Measurements from ENCODE around the gene WARS2. TPM values are rescaled to one million over a fixed set of nuclear protein-coding genes. Genes with fewer than 3 reads are reported as not detected.

WARS2 gene
- total RNA-seq, 1 experiment from 2014 or later = 21.2 TPM

- H3K27me3 ChIP-seq (ENCODE audit: low read length) = no peaks in the 10 kb centered on the region
- no peak overlapping the region for H3K27ac ChIP-seq (ENCODE audit: low read length)
- no peak for DNase-seq
- H3K9ac ChIP-seq (ENCODE audit: low read length) = no peak overlapping the region
- H2AFZ ChIP-seq (ENCODE audit: low read length) = no peak overlapping the region
- H3K4me1 ChIP-seq (ENCODE audit: low read length) = no peaks in the 10 kb centered on the region
- no peak overlapping the region for H3K4me3 ChIP-seq (ENCODE audit: low read length)
- no peaks in the 10 kb centered on the region for H3K36me3 ChIP-seq (ENCODE audit: insufficient read depth, low read length)
- H4K20me1 ChIP-seq (ENCODE audit: insufficient read depth, low read depth, low read length) = no peaks in the 10 kb centered on the region
- no peaks in the 10 kb centered on the region for H3K79me2 ChIP-seq (ENCODE audit: low read length)
- H3K9me3 ChIP-seq (ENCODE audit: low read length) = no peaks in the 10 kb centered on the region
- H3K4me2 ChIP-seq (ENCODE audit: low read depth, low read length, poor library complexity, severe bottlenecking) = no peak overlapping the region
- H3K9me2 ChIP-seq (replicated peaks; ENCODE audit: insufficient read depth, low read length) = no peaks in the 10 kb centered on the region
Measured at GRCh38 chr1:118999348-119000071, 140.9 kb downstream of the WARS2 start.

- H4K20me1 ChIP-seq (ENCODE audit: insufficient read depth, low read depth, low read length) = no peaks in the 10 kb centered on the region
Measured at GRCh38 chr1:118998171-118998570, 142.3 kb downstream of the WARS2 start.

GRCh38 chr1:118997225-118997624 lies 143.2 kb downstream of the WARS2 start:
- no peaks in the 10 kb centered on the region for H3K27me3 ChIP-seq (ENCODE audit: low read length)
- no peak overlapping the region for H3K4me3 ChIP-seq (ENCODE audit: low read length)
- no peaks in the 10 kb centered on the region for H3K4me1 ChIP-seq (ENCODE audit: low read length)
- H3K79me2 ChIP-seq (ENCODE audit: low read length) = no peaks in the 10 kb centered on the region
- H3K4me2 ChIP-seq (ENCODE audit: low read depth, low read length, poor library complexity, severe bottlenecking) = no peak overlapping the region
- H2AFZ ChIP-seq (ENCODE audit: low read length) = no peak overlapping the region
- no peaks in the 10 kb centered on the region for H4K20me1 ChIP-seq (ENCODE audit: insufficient read depth, low read depth, low read length)
- H3K9ac ChIP-seq (ENCODE audit: low read length) = no peak overlapping the region
- no peaks in the 10 kb centered on the region for H3K36me3 ChIP-seq (ENCODE audit: insufficient read depth, low read length)
- no peaks in the 10 kb centered on the region for H3K9me3 ChIP-seq (ENCODE audit: low read length)
- H3K27ac ChIP-seq (ENCODE audit: low read length) = no peak overlapping the region
- no peaks in the 10 kb centered on the region for H3K9me2 ChIP-seq (replicated peaks; ENCODE audit: insufficient read depth, low read length)
- DNase-seq = no peak

More at GRCh38 chr1:118998171-118998570, 142.3 kb downstream of the WARS2 start:
- Histone ChIP-seq H3K9me3 (ENCODE audit: low read length) (no peaks in the 10 kb centered on the region), H3K27ac (ENCODE audit: low read length) (no peak overlapping the region), H3K4me3 (ENCODE audit: low read length) (no peak overlapping the region), H3K79me2 (ENCODE audit: low read length) (no peaks in the 10 kb centered on the region), H3K4me1 (ENCODE audit: low read length) (no peaks in the 10 kb centered on the region), H3K36me3 (ENCODE audit: insufficient read depth, low read length) (no peaks in the 10 kb centered on the region), H2AFZ (ENCODE audit: low read length) (no peak overlapping the region), H3K9me2 (replicated peaks; ENCODE audit: insufficient read depth, low read length) (no peaks in the 10 kb centered on the region), H3K4me2 (ENCODE audit: low read depth, low read length, poor library complexity, severe bottlenecking) (no peak overlapping the region), H3K9ac (ENCODE audit: low read length) (no peak overlapping the region), H3K27me3 (ENCODE audit: low read length) (no peaks in the 10 kb centered on the region)
- no peak for DNase-seq

GRCh38 chr1:118995312-118996016 lies 145.0 kb downstream of the WARS2 start:
- H3K79me2 ChIP-seq (ENCODE audit: low read length) = no peaks in the 10 kb centered on the region
- no peak overlapping the region for H2AFZ ChIP-seq (ENCODE audit: low read length)
- H3K27ac ChIP-seq (ENCODE audit: low read length) = no peak overlapping the region
- H3K4me2 ChIP-seq (ENCODE audit: low read depth, low read length, poor library complexity, severe bottlenecking) = no peak overlapping the region
- H3K9me3 ChIP-seq (ENCODE audit: low read length) = no peaks in the 10 kb centered on the region
- H3K4me1 ChIP-seq (ENCODE audit: low read length) = no peaks in the 10 kb centered on the region
- no peak overlapping the region for H3K4me3 ChIP-seq (ENCODE audit: low read length)
- DNase-seq = peak; percentile 47
- H3K9me2 ChIP-seq (replicated peaks; ENCODE audit: insufficient read depth, low read length) = no peaks in the 10 kb centered on the region
- no peaks in the 10 kb centered on the region for H3K27me3 ChIP-seq (ENCODE audit: low read length)
- no peaks in the 10 kb centered on the region for H3K36me3 ChIP-seq (ENCODE audit: insufficient read depth, low read length)
- H3K9ac ChIP-seq (ENCODE audit: low read length) = no peak overlapping the region
- no peaks in the 10 kb centered on the region for H4K20me1 ChIP-seq (ENCODE audit: insufficient read depth, low read depth, low read length)

- Histone ChIP-seq H3K9me3 (ENCODE audit: low read length) (no peaks in the 10 kb centered on the region), H2AFZ (ENCODE audit: low read length) (no peak overlapping the region), H3K9ac (ENCODE audit: low read length) (no peak overlapping the region), H3K4me3 (ENCODE audit: low read length) (no peak overlapping the region), H3K4me2 (ENCODE audit: low read depth, low read length, poor library complexity, severe bottlenecking) (no peak overlapping the region), H3K27me3 (ENCODE audit: low read length) (no peaks in the 10 kb centered on the region), H4K20me1 (ENCODE audit: insufficient read depth, low read depth, low read length) (no peaks in the 10 kb centered on the region), H3K27ac (ENCODE audit: low read length) (no peak overlapping the region), H3K79me2 (ENCODE audit: low read length) (no peaks in the 10 kb centered on the region), H3K4me1 (ENCODE audit: low read length) (no peaks in the 10 kb centered on the region), H3K9me2 (replicated peaks; ENCODE audit: insufficient read depth, low read length) (no peaks in the 10 kb centered on the region), H3K36me3 (ENCODE audit: insufficient read depth, low read length) (no peaks in the 10 kb centered on the region)
- peak; percentile 68 for DNase-seq
Measured at GRCh38 chr1:118993700-118994026, 146.8 kb downstream of the WARS2 start.

- Histone ChIP-seq H3K27ac (ENCODE audit: low read length) (no peak overlapping the region), H2AFZ (ENCODE audit: low read length) (no peak overlapping the region), H3K4me3 (ENCODE audit: low read length) (no peak overlapping the region), H3K4me1 (ENCODE audit: low read length) (no peaks in the 10 kb centered on the region), H3K9me3 (ENCODE audit: low read length) (no peaks in the 10 kb centered on the region), H3K27me3 (ENCODE audit: low read length) (no peaks in the 10 kb centered on the region), H3K4me2 (ENCODE audit: low read depth, low read length, poor library complexity, severe bottlenecking) (no peak overlapping the region), H3K79me2 (ENCODE audit: low read length) (no peaks in the 10 kb centered on the region), H3K9ac (ENCODE audit: low read length) (no peak overlapping the region), H3K9me2 (replicated peaks; ENCODE audit: insufficient read depth, low read length) (no peaks in the 10 kb centered on the region), H3K36me3 (ENCODE audit: insufficient read depth, low read length) (no peaks in the 10 kb centered on the region), H4K20me1 (ENCODE audit: insufficient read depth, low read depth, low read length) (no peaks in the 10 kb centered on the region)
- DNase-seq = no peak
Measured at GRCh38 chr1:118992868-118993699, 147.4 kb downstream of the WARS2 start.

GRCh38 chr1:118992237-118992825 lies 148.1 kb downstream of the WARS2 start:
- Histone ChIP-seq H3K9ac (ENCODE audit: low read length) (no peak overlapping the region), H3K27ac (ENCODE audit: low read length) (no peak overlapping the region), H2AFZ (ENCODE audit: low read length) (no peak overlapping the region), H3K27me3 (ENCODE audit: low read length) (no peaks in the 10 kb centered on the region), H4K20me1 (ENCODE audit: insufficient read depth, low read depth, low read length) (no peaks in the 10 kb centered on the region), H3K9me2 (replicated peaks; ENCODE audit: insufficient read depth, low read length) (no peaks in the 10 kb centered on the region), H3K9me3 (ENCODE audit: low read length) (no peaks in the 10 kb centered on the region), H3K36me3 (ENCODE audit: insufficient read depth, low read length) (no peaks in the 10 kb centered on the region), H3K4me2 (ENCODE audit: low read depth, low read length, poor library complexity, severe bottlenecking) (no peak overlapping the region), H3K4me3 (ENCODE audit: low read length) (no peak overlapping the region), H3K4me1 (ENCODE audit: low read length) (no peaks in the 10 kb centered on the region), H3K79me2 (ENCODE audit: low read length) (no peaks in the 10 kb centered on the region)
- DNase-seq = no peak

GRCh38 chr1:118991448-118991847 lies 149.0 kb downstream of the WARS2 start:
- Histone ChIP-seq H3K4me1 (ENCODE audit: low read length) (no peaks in the 10 kb centered on the region), H3K9ac (ENCODE audit: low read length) (no peak overlapping the region), H4K20me1 (ENCODE audit: insufficient read depth, low read depth, low read length) (no peaks in the 10 kb centered on the region), H3K79me2 (ENCODE audit: low read length) (no peaks in the 10 kb centered on the region), H3K36me3 (ENCODE audit: insufficient read depth, low read length) (no peaks in the 10 kb centered on the region), H2AFZ (ENCODE audit: low read length) (no peak overlapping the region), H3K4me2 (ENCODE audit: low read depth, low read length, poor library complexity, severe bottlenecking) (no peak overlapping the region), H3K9me3 (ENCODE audit: low read length) (no peaks in the 10 kb centered on the region), H3K27ac (ENCODE audit: low read length) (no peak overlapping the region), H3K27me3 (ENCODE audit: low read length) (no peaks in the 10 kb centered on the region), H3K4me3 (ENCODE audit: low read length) (no peak overlapping the region), H3K9me2 (replicated peaks; ENCODE audit: insufficient read depth, low read length) (no peaks in the 10 kb centered on the region)
- no peak for DNase-seq
